ENCODE results near the gene TDRD12.
"Not testable (repeated sequence)": the region's sequence is repeated elsewhere in the genome, so short reads cannot be mapped to it uniquely, and the experiment has no call there.

TDRD12 gene

DNA sequence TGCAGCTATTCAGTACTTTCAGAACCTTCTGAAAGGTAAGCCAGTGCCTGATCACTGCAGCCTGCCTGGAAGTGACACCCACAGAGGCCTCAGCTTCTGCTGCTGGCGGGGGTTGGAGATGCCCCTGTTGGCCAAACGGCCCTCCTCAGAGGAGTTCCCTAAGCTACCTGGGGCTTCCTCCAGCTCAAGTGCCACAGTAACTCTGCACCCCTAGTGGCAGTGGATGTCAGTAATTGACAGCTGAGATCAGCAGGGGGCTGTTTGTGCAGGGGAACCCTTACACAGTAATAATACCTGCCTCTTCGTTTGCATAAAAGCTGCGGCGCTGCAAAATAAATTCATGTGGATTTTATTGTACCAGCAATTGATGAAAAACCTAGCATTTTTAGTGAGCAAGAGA lies 28.9 kb downstream of the TDRD12 start:
- TF ChIP-seq, protein P1, sequence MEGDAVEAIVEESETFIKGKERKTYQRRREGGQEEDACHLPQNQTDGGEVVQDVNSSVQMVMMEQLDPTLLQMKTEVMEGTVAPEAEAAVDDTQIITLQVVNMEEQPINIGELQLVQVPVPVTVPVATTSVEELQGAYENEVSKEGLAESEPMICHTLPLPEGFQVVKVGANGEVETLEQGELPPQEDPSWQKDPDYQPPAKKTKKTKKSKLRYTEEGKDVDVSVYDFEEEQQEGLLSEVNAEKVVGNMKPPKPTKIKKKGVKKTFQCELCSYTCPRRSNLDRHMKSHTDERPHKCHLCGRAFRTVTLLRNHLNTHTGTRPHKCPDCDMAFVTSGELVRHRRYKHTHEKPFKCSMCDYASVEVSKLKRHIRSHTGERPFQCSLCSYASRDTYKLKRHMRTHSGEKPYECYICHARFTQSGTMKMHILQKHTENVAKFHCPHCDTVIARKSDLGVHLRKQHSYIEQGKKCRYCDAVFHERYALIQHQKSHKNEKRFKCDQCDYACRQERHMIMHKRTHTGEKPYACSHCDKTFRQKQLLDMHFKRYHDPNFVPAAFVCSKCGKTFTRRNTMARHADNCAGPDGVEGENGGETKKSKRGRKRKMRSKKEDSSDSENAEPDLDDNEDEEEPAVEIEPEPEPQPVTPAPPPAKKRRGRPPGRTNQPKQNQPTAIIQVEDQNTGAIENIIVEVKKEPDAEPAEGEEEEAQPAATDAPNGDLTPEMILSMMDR (conservative IDR thresholded peaks at IDR 0.05): peak; percentile 34; the same call in 1 of the 2 replicates
- no peak overlapping the region for H3K27ac ChIP-seq

DNA sequence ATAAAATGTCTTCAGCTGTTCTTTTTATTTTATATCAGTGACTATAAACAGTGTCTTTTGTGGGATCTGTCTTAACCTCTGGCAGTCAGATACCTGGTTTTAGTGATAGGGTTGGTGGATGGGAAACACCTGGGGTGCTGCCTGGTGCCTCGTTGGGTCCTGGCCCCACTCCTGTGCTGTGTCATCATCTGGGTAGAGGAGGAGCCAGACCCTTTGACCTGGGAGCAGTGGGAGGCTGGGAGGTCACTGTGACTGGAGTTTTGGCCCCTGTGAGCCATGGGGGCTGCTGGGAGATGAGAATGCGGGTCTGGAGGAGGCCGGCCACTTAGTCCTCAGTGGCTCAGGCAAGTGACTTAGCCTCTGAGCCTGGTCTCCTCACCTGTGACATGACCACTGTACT lies 29.4 kb downstream of the TDRD12 start:
- TF ChIP-seq, protein P1 (conservative IDR thresholded peaks at IDR 0.05): no peak
- H3K27ac ChIP-seq: no peak overlapping the region

DNA sequence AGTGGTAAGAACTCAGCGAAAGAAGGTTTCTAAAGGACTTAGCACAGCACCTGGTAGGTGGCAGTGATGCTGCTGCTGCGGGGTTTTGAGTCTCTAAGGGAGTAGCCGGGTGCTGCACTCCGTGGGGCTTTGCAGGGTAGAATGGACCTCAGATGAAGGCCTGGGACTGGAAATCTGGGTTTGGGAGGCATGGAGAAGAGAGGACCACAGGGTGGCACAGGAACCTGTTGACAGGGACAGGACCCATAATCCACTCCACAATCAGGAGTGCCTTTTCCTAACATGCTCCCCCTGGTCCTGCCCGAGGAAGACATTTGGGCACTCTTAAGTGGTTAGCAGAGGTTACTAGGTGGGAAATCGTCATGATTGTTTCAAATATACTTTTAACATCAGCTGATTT lies 29.8 kb downstream of the TDRD12 start:
- TF ChIP-seq, protein P1 (conservative IDR thresholded peaks at IDR 0.05): no peak
- H3K27ac ChIP-seq: no peak overlapping the region

DNA sequence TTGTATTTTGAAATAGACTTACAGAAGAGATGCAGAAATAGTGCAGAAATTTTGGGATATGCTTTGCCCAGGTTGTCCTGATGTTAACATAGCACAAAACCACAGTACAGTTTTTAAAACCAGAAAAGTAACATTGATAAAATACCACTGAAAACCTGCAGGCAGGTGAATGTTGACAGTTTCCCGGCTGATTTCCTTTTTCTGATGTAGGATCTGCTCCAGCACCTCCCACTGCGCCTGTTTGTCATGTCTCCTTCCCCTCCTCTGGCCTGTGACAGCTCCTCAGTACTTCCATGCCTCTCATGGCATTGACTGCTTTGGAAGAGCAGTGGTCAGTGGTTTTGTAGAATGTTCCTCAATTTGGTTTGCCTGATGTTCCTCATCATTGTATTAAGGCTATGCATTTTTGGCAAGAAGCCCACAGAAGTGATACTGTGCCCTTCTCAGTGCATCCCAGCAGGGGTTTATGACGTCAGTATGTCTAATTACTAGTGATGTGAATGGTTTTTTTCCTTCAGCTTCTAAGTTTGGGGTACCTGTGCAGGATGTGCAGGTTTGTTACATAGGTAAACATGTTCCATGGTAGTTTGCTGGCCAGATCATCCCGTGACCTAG lies 31.0 kb downstream of the TDRD12 start:
- H3K27ac ChIP-seq: no peak overlapping the region
- TF ChIP-seq, protein P1 (conservative IDR thresholded peaks at IDR 0.05): no peak

DNA sequence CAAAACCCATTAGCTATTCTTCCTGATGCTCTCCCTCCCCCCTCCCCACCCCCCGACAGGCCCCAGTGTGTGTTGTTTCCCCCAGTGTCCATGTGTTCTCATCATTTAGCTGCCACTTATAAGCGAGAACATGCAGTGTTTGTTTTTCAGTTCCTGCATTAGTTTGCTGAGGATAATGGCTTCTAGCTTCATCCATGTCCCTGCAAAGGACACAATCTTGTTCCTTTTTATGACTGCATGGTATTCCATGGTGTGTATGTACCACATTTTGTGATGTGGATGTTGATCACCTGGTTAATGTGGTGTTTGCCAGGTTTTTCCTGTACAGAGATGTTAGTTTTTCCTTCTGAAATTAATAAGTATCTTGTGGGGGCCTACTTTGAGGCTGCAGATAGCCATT lies 31.5 kb downstream of the TDRD12 start:
- TF ChIP-seq, protein P1 (conservative IDR thresholded peaks at IDR 0.05): no peak

DNA sequence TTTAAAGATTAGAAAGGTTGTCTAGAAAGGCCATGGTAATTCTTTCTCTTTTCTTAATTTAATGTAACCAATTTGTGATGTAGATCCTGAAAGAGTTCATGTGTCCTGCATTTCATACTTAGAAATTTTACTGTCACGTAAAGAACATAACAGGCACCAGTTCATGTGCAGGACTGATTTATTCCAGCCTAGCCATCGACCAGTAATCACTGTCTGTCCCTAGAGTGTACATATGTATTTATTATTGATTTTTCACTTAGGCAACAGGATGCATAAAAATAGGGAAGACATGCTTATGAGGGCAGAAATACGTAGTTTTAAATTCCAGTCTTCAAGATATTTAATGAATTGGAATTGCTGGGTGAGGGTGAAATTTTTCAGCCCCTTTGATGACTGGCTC lies 37.6 kb downstream of the TDRD12 start:
- TF ChIP-seq, protein P1 (conservative IDR thresholded peaks at IDR 0.05): no peak
- H3K27ac ChIP-seq: no peak overlapping the region

More for the DNA sequence above, 31.5 kb downstream of the TDRD12 start:
- no peak overlapping the region for H3K27ac ChIP-seq

DNA sequence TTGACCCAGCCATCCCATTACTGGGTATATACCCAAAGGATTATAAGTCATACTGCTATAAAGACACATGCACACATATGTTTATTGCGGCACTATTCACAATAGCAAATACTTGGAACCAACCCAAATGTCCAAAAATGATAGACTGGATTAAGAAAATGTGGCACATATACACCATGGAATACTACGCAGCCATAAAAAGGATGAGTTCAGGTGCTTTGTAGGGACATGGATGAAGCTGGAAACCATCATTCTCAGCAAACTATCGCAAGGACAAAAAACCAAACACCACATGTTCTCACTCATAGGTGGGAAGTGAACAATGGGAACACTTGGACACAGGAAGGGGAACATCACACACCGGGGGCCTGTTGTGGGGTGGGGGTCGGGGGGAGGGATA lies 45.8 kb downstream of the TDRD12 start:
- H3K27ac ChIP-seq: not testable (repeated sequence)

DNA sequence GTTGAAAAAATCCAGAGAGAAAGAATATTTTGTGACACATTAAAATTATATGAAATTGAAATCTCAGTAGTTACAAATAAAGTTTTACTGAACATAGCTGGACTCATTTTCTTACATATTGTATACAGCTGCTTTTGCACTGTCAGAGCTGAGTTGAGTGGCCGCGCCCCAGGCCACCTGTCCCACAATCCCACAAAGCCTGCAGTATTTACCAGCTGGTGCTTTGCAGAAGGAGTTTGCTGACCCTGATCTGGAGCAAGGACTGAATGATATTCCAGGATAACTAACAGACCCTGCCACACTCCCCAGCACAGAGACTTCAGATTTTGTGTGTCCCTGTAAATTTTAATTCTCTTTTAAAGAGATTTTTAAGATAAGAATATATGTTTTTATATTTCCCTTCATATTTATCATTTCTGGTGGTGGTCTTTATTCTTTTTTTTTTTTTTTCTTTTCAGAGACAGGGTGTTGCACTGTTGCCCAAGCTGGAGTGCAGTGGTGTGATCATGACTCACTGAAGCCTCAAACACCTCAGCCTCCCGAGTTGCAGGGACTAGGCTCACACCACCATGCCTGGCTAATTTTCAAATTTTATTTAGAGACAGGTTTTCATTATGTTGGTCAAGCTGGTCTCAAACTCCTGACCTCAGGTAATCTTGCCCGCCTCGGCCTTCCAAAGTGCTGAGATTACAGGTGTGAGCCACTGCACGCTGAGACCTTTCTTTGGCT lies 48.5 kb downstream of the TDRD12 start:
- TF ChIP-seq, protein P1 (conservative IDR thresholded peaks at IDR 0.05): no peak
- no peak overlapping the region for H3K27ac ChIP-seq

All from VCaP (cell line).